DMS 273 treated with DMSO at 0.1 percent for 48 hours (cell line): ENCODE results near the gene SLC25A38.
"Not testable (repeated sequence)": the region's sequence is repeated elsewhere in the genome, so short reads cannot be mapped to it uniquely, and the experiment has no call there.

Experiments
- DNase-seq: peaks from one replicate; lab custom pipeline; 2025; lab: John Stamatoyannopoulos, UW

The SLC25A38 gene

DNA sequence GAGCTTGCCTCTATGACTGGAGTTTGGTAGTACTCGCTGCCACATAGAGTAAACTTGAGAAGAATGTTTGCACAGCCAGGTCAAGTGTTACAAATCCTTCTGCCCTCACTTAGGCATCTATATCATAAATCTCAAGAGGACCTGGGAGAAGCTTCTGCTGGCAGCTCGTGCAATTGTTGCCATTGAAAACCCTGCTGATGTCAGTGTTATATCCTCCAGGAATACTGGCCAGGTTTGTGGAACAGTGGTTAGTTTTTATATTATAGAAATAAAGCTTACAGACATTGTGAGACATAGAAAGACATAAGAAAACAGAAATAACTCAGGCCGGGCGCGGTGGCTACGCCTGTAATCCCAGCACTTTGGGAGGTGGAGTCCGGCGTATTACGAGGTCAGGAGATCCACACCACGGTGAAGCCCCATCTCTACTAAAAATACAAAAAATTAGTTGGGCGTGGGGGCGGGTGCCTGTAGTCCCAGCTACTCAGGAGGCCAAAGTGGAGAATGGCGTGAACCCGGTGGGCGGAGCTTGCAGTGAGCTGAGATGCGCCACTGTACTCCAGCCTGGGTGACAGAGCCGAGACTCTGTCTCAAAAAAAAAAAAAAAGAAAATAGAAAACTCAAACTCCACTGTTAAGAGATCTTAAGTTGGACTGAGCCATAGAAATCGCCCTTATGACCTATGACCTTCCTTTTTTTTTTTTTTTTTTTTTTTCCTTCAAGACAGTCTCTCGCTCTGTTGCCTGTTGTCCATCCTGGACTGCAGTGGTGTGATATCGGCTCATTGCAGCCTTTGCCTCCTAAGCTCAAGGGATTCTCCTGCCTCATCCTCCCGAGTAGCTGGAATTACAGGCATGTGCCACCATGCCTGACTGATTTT is 25.6 kb downstream of the SLC25A38 start:
- DNase-seq, result no peak

DNA sequence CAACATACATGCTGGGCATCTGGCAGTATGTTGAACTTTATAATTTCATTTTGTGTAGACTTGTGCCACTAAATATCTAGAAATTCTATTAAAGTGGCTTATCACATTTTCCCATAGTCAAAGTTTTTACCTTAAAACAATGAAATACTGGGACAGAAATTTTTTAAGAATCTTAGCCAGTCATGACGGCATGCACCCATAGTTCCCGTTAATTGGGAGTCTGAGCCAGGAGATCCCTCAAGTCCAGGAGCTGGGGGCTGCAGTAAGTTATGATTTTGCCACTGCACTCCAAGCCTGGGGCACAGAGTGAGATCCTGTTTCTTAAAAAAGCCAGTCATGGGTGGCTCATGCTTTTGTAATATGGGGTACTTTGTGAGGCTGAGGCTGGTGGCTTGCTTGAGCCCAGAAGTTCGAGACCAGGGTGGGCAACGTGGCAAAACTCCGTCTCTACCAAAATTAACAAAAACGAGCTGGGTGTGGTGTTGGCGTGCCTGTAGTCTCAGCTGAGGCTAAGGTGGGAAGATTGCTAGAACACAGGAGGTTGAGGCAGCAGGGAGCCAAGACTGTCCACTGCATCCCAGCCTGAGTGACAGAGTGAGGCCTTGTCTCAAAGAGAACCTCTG is 26.5 kb downstream of the SLC25A38 start:
- no peak for DNase-seq

DNA sequence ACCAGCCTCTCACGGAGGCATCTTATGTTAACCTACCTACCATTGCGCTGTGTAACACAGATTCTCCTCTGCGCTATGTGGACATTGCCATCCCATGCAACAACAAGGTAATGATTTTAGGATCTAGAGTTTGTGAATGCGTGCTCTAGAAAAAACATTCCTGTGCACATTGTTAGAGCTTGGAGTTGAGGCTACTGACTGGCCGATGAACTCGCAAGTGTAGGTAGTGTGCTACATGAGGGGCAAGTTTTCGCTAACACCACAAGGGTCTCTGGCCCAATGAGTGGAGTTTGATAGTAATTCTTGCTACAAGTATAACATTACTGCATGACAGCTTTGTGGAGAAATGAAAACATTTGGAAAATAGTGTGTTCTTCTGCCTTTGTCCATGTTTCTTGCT is 27.7 kb downstream of the SLC25A38 start:
- no peak for DNase-seq

DNA sequence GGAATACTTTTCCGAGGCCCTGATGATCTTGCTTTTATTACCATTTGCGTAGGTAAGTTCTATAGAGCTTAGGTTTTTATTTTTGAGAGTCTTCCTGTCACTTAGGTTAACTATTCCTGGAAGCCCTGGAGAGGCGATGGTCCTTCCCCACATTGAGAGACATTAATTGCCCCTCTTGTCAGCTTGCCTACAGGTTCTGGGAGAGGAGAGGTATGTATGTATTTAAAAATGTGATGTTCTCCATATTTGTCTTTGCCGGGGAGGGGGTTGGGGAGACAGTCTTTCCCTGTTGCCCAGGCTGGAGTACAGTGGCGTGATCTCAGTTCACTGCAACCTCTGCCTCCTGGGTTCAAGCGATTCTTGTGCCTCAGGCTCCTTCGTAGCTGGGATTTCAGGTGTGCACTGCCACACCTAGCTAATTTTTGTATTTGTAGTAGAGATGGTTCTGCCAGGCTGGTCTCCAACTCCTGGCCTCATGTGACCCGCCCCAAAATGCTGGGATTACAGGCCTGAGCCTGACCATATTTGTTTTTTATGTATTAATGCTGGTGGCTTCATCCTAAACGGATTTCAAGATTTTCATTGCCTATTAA is 29.6 kb downstream of the SLC25A38 start:
- DNase-seq, result no peak

DNA sequence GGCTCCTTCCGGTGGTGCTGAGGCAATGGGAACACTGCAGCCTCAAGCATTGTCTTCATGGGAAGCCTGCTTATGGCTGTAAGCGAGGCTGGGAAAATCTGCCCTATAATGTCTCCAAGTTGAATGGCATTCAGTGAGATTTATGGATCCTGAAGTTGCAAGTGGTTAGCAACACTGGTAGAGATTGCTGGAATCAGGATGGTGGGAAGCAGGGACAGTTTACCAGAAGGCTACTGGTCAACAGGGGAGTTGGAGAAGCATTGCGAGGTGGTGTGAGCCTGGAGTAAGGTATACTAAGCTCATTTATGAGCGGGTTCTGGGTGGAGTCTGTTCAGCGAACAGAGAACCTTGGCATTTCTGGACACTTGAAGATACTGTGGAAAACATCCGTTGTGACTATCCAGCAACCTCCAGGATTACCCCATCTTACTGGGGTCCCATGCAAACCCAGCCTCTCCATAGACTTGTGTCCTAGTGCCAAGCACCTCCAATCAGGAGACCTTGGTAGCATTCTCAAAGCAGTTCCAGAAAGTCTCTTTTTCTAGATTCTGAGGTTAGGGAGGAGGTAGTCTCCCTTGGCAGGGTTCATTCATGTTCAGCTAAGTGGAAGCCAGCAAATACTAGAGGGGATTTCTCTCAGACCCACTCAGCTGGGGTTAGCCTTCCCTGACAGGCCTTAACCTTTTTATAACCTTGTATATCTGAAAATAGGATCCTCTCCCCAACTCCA is 30.7 kb downstream of the SLC25A38 start:
- DNase-seq, result no peak

DNA sequence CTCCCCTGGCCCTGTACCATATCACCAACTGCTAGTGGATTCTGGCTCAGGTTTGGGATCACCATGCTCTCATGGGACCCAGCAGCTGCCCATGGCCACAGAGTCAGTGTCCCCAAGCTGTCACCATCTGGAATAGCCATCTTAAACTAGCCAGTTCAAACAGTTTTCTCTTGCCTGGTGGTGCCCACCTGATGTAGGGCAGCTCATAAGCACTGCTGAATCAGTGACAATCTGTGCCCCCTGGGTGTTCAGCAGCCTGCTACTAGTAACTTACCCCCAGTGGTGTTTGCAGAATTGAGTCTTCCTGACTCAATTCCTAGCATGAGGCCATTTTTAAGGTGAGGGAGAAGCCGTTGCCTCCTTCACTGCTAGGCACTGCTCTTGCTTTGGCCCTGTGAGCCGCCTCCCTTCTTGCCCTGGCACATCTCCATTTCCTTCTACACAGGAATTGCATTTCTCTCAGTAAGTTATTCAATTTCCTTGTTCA is 31.3 kb downstream of the SLC25A38 start:
- DNase-seq, result no peak

DNA sequence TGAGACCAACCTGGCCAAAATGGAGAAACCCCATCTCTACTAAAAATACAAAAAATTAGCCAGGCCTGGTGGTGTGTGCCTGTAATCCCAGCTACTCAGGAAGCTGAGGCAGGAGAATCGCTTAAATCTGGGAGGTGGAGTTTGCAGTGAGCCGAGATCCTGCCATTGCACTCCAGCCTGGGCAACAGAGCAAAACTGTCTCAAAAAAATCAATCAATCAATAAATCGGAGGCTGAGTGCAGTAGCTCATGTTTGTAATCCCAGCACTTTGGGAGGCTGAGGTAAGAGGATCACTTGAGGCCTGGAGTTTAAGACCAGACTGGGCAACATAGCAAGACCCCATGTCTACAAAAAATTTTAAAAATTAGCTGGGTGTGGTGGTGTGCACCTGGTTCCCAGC is 32.1 kb downstream of the SLC25A38 start:
- not testable (repeated sequence) for DNase-seq

DNA sequence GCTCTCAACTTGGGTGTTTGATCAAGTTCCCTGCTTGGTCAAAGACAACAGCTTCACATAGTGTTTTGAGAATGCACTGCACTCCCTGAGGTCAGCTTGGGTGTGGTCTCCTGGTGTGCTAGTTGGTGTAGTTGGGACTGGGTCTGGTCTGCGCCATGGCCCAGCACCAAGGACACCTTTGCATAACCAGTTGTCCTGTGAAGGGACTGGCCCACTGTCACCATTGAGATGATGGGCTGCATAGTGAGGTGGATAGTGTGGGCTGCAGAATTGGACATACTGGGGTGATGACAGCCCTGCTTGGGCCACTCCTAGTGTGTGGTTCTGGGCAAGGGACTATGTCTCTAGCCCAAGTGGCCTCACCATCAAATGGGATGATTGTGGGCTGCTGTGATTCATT is 32.8 kb downstream of the SLC25A38 start:
- no peak for DNase-seq

DNA sequence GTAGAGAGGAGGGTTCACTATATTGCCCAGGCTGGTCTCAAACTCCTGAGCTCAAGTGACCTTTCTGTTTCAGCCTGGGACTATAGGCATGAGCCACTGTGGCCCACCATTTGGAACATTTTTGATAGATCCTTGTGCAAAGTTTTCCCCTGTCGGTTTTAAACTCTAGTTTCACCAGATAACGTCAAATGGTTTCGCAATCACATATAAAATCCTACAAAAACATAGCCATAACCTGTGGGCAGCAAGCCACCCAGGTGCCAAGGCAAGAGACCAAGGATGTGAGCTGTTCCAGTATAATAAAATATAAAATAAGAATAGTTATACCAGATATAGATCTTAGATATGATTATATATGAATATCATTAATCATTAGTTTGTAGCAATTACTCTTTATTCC is 33.8 kb downstream of the SLC25A38 start:
- not testable (repeated sequence) for DNase-seq

DNA sequence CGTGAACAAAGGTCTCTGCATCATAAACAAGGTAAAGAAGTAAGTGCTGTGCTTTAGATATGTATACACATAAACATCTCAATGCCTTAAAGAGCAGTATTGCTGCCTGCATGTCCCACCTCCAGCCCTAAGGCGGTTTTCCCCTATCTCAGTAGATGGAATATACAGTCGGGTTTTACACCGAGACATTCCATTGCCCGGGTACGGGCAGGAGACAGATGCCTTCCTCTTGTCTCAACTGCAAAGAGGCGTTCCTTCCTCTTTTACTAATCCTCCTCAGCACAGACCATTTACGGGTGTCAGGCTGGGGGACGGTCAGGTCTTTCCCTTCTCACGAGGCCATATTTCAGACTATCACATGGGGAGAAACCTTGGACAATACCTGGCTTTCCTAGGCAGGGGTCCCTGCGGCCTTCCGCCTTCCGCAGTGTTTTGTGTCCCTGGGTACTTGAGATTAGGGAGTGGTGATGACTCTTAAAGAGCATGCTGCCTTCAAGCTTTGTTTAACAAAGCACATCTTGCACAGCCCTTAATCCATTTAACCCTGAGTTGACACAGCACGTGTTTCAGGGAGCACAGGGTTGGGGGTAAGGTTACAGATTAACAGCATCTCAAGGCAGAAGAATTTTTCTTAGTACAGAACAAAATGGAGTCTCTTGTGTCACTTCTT is 35.5 kb downstream of the SLC25A38 start:
- not testable (repeated sequence) for DNase-seq

DNA sequence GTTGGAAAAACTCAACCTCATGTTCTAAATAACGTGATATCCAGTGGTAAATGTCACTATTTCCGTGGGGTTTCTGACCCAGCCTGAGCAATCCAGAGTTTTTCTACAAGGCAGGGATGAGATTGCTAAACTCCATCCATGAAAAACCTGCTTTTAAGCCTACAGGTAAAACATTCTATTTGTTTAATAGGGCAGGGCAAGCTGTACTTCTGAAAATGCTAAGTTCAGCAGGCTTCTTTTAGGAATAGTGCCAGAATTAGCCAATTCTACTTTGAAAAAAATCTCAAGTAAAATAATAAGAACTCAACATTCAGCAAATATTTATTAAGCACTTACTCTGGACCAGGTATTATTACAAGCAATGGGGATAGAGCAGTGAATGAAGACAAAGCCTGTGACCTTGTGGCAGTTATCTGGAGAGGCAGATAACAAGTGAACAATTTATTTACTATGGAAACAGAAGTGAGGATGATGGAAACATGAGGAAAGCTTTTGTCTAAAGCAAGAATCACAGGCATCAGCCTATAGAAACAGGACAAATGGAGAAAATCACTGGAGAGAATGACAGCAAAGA is 36.7 kb downstream of the SLC25A38 start:
- DNase-seq, result no peak

DNA sequence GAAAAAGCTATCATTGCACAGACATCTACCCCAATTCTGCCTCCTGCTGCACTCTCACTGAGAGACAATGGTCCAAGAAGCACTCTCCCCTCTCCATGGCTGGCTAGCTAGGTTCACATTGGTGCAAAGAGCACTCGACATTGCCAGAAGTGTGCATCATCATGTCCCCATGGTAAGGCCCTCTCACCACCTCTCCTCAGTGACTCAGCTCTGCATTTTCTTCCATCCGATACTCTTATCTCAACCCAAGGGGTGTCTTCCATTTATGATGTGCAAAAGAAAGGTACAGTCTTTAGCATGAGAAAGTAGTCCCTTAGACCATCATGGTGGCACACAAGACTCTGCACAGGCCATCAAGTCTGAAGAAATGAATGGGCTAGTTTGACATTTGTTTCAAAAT is 37.4 kb downstream of the SLC25A38 start:
- no peak for DNase-seq

DNA sequence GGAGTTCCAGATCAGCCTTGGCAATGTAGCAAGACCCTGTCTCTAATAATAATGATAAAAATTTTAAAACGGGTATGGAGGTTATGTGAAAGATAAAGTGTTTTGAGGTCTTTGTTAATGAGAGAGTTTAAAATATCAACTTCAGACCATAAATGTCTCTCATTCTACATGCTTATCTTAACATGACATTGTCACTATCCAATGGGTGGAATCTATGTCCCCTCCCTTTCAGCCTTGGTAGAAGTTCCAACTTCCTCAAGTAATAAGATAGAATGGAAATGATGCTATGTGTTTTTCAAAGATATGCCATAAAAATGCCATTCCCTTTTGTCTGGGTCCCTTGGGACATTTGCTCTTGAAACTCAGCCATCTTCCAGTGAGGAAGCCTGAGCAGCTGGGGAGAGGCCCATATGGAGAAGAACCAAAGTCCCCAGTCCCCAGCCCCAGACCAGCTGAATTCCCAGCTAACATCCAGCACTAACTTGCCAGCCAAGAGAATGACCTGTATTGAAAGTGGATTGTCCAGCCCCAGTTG is 40.3 kb downstream of the SLC25A38 start:
- DNase-seq, result no peak

DNA sequence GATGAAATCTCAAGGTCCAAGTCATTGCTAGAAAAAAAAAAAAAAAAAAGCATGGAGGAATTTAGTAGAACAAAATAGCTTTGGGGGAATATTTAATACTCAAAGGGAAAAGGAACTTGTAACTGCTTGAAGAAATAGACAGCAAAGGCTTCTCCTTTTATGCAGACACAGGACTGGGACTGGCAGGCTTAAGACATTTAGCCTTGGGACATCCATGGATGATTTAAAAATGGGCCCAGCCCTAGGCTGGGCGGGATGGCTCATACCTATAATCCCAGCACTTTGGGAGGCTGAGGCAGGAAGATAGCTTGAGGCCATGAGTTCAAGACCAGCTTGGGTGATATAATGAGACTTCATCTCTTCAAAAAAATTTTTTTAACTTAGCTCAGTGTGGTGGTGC is 43.1 kb downstream of the SLC25A38 start:
- DNase-seq, result no peak

DNA sequence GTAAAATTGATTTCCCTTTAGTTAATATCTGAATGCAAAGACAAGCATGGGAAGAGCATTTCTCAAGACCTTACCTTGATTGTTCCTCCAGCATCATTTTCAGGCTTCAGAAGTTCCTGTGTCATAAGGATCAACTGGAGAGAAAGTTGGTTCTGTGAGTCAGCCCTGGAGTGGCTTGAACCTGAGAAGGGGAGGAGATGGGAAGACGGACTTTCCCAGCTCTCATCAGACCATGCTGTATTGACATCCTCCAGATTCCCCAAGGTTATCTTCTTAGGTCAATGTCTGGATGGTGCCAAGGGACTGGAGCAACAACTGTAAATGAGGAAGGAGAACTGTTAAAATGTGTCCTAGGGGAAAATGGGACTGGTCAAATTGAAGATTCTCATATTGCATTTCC is 44.3 kb downstream of the SLC25A38 start:
- DNase-seq, result no peak

DNA sequence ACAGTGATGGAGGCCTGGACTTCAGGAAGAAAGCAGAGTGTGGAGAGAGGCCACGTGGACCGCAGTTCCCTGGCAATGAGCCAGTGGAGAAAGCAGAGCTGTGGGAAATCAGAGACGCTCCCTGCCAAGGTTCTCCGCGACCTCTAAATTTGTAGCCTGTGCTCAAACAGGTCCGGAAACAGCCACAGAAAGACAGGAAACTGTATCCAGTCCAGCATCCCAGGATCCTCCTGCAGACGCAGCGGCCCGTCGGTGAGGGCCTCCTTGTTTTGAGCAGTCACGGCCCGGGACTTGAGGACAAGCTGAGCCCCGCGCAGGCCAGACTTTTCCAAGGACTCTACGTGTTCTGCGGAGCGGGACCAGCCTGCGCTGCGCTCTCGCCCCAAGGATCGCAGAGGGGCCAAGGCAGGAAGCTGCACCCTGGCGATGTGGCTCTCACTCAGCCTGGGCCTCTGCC is 45.6 kb downstream of the SLC25A38 start:
- DNase-seq, result no peak

DNA sequence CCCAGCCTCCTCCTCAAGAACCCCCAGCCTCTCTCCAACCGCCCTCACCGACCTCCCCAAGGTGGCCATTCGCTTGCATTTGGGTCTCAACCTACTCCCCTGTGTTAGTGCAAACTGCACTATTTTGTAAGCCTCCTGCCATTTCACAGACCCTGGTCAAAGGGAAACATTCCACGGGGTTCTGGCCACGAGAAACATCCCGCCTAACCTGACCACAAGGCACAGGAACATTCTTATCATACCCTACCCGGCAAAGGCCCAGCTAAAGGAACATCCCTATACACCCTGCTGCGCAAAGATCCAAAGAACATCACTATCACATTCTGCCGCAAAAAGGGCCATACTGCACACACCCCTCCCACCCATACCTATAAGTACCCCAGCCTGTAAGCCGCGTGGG is 46.3 kb downstream of the SLC25A38 start:
- DNase-seq, result no peak

DNA sequence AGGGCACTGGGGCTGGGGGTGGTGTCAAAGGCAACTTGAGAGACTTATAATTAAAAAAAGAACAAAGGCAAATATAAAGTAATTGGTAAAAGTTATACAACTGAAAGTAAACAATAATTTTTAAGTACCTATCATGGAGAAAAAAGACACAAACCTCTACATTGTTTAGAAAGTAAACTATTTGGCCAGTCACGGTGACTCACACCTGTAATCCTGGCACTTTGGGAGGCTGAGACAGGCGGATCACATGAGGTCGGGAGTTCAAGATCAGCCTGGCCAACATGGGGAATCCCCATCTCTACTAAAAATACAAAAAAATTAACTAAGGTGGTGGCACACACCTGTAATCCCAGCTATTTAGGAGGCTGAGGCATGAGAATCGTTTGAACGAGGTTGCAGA is 49.2 kb downstream of the SLC25A38 start:
- no peak for DNase-seq

DNA sequence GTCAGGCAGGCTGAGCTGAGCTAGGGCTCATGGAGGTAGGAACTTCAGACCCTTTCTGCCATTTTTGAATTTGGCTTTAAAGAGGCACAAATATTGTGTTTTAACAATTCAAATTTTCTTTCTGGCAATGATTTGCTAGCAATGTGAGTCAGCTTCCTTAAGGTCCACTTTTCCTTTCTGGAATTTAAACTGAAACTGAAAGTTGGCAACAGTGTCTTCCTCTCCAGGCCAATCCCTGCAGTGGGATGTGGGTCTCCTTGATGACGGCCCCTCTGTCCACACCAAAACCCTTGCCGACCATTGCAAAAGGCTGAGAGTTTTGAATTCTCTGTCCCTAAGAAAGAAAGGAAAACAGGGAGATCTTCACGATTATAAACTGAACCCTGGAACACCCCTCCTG is 50.5 kb downstream of the SLC25A38 start:
- no peak for DNase-seq

DNA sequence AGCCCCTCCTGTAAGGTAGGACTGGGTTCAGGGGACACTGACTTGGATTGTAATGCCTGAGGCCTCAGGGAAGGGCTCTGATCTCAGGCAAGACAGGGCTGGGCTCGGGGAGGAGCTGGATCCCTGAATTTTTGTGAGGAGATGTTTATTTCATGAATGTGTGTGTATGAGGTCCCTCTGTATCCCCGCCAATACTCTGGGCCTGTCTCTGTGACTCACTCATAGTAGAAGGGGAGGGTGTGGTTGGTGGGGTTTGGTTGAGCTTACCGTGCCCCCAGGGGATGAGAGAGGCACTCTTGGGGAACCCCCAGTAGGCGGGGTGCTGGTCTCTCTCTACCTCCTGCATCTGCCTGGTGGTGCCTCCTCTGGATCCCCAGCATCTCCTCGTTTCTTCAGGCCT is 51.4 kb downstream of the SLC25A38 start:
- DNase-seq, result no peak
